Hematopoietic multipotent progenitor cell treated with erythropoietin and hydrocortisone succinate and interleukin-3 and kit ligand, for 15 days (in vitro differentiated cells): ENCODE data around the gene SOX1.

Experiments used
- DNase-seq: peaks from one replicate; pipeline ENCODE4 v3.0.0-alpha.2; 2015; ENCODE audit warnings: low spot score

Gene SOX1

DNA sequence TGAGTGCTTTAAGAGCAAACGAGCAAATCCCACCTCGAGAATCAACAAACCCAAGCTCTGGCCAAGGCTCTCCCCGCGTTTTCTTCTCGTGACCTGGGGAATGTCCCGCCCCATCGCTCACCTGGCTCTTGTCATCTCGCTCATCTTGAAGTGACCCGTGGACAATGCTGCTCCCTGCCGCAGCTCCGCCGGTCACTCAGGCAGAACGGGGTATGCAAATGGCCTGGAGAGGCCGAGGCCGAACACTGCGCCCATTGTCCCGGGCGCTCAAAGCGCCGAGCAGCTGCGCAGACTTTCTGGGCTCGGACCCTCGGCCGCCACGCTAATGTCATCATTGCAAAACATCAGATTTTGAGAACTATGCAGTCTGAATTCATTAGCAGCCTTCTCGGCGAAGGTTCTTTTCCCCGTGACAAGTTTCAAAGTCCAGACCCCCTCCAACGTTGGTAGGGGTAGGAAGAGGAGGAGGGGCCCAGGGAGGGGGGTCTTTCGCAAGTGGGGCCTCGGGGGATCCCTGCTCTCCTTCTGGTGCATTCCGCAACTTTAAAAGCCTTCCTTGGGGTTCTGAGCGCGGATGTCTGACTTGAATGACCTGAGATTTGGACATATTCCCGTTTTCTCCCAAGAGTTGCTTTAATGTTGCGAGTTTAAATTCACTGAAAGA is 39.7 kb downstream of the SOX1 start:
- no peak for DNase-seq

DNA sequence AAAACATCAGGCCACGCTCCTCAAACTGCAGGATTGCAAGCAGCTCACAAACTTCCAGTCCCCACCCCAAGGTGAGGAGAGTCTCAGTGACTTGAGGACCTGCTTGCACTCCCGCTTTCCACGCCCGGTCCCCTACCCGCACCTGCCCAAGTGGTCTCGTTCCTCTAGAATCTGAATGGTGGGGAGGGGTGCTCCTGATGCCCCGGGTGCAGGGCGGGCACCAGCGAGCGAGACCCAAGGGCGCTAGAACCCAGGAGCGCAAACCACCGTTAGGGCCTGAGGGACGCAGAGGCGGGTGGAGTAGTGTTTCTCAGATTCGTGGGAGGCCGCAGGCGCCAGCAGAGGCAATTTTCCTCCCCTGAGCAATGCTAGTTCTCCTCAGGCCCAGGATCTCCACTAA is 40.3 kb downstream of the SOX1 start:
- DNase-seq = no peak

DNA sequence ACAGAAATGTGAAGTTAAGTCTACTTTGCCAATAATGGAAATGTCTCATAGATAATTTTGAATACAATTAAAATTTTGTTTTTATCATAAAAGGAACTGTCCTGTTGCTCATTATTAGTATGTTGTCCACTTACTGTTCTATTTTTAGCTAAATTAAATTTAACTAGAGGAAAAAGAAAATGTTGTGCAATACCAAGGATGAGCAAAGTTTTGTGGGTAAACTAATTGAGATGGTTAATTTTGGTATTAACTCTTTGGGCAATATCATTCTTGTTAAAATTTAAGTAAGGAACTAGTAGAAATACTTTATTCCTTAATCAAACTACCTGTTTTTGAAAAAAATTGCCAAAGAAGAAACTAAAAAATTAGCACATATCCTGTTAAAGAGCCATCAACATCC is 43.5 kb downstream of the SOX1 start:
- no peak for DNase-seq

DNA sequence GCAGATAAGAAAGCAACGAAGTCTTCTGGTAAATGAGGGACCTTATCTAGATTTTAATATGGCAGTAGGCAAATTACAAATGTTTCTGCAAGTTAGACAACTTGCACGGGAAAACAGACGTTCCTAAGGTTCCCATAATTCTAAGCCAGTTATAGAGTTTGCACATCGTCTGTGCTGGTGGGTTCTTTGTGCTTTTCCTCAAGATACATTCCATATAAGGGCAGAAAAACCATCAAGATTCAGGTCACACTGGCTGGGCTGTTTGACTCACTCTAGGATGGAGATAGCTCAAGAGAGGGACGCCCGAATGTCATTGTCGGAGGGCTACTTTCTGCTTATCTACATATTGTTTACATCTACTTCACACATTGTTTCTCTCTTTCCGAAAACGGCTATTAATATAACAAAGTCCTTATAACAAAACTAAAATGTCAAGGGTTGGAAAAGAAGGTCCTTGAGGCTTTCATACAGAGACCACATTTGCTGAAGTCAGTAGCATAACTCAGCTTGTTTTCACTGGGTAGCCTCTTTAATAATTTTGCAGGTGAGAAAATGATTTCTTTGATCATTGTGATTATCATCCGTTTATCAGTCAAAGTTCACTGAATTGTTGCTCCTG is 44.4 kb downstream of the SOX1 start:
- DNase-seq = no peak

DNA sequence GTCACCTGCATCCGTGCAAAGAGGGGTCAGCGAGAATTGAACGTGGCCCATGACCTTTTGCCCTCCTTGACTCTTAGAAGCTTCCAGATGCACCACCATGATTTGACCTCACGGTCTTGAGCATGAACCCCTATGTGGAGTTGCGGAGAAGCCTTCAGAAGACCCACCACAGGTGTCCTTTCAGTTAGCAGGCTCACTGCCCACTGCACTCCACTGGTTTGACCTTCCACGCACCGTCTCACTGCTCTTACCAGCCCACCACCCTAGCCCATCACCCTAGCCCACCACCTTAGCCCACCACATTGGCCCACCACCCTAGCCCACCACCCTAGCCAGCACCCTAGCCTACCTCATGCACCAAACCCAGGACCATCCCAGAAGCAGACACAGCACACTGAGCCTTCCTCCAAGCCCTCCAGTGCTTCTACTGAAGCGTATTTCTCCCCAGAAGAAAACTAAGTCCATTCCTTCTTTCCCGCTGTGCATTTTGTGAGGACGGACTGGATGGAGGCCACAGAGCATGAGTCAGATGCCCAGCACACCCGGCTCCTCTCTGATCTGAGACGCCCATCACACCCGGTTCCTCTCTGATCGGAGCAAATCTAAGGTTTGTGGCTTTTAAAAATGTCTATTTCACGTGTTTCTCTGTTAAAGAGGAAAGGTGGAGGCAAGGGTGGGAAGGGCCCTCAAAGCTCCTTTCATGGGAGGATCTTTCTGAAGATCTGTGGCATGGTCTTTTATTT is 45.8 kb downstream of the SOX1 start:
- no peak for DNase-seq

DNA sequence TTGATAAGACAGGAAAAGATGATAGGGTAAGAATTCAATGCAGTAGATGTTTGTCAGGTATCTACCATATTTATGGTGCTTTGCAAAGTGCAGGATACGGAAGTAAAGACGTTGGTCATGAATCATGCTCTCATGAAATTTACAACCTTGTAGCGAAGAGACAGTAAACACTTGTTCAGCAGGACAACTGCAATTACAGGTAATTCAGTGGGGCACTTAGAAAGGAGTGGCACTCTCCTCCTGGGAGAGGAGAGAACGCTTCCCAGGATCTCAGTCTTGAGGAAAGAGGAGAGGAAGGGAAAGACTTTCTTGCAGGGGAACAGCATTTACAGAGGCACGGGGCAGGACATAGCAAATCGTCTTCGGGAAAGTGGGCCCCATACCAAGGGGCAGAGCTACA is 46.4 kb downstream of the SOX1 start:
- DNase-seq = no peak

DNA sequence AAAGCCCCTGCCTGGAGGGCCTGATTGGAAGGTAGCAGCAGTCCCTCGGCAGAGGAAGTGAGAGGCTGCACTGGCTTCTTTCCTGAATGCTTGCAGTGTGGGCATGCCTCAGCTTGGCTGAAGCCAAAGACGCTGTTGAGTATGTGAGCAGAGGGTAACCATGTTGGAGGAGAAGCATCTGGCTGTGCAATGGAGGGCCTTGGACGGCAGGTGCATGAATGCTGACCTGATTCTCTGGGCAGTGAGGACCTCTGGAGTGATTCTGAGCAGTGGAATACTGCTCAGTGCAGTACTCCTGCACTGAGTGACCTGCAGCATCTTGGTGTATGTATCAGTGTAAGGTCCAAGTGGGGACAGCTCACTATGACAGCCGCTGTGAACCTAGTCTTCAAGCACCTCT is 46.9 kb downstream of the SOX1 start:
- no peak for DNase-seq

DNA sequence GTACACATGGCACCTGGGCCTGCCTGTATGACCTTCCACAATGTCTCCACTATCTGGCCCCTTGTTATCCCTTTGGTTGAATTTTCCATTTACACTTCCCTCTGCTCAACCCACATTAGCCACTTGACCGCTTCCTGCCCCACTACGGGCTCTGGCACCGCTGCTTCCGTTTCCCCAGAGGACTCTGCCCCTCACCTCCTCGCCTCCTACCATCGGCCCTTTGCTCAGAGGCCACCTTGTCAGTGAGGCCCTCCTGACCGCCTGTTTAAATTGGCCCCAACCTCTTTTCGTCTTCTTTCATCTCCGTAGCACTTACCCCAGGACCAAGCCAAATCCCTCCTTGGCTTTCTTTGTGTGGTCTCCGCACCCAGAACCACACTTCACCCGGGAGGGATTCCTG is 47.4 kb downstream of the SOX1 start:
- DNase-seq = no peak

DNA sequence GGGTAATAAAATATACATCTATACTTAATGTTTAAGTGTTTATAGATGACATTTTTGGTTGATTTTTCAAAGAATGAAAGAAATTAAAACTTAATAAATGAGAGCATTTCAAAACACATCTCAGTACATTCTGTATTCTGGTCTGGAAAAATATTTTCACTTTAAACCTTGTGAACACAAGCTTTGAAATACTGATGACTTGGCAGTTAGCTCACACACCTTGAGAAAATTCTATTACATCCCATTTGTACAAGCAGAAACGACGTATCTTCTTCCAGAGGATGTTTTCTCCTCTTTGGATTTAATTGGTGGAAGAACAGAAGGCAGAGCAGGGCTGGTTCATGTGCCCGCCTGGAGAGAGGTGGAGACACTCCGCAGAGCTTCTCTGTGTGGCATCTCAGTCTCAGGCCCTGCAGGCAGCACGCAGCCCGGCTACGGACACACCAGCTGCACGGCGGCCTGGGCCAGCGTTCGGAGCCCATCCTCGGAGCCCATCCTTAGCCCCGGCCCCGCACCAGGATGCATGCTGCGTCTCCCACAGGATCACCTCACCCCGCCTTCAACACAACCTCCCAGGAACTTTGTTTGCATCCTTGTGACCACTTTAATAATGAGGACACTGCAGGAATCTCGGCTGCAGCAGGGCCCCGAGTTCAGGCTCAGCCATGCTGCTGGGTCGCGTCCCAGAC is 48.6 kb downstream of the SOX1 start:
- DNase-seq = no peak

DNA sequence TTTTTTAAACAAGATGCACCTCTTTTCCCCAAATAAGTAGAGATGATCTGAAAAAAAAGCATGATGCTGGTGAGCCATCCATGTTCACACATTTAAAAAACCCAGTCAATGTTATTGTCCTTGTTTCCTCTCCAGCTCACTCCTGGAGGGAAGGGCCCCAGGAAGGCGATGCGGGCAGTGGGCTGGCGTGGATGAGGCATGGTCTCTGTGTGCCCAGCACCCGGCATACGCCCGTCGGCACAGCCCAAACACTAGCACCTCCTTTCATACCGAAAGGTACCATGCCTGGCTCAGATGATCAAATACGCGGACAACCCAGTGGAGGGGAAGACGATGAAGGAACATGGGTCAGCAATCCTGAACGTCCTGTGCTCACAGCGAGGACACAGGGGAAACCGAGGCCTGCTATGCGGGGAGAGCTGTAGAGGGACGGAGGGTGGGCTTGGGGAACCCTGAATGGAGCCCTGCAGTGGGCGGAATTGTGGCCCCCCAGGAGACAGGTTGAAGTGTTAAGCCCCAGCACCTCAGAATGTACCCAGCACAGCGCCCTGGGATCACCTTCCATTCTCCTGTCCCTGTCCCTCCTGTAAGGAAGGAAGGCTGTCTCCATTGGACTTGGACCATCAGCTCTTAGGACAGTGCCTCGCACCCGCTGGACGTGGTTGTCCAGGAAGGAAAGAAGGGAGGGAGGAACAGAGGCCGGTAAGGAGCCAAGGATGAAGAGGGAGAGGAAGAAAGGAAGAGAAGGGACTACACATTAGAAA is 49.4 kb downstream of the SOX1 start:
- DNase-seq = no peak

DNA sequence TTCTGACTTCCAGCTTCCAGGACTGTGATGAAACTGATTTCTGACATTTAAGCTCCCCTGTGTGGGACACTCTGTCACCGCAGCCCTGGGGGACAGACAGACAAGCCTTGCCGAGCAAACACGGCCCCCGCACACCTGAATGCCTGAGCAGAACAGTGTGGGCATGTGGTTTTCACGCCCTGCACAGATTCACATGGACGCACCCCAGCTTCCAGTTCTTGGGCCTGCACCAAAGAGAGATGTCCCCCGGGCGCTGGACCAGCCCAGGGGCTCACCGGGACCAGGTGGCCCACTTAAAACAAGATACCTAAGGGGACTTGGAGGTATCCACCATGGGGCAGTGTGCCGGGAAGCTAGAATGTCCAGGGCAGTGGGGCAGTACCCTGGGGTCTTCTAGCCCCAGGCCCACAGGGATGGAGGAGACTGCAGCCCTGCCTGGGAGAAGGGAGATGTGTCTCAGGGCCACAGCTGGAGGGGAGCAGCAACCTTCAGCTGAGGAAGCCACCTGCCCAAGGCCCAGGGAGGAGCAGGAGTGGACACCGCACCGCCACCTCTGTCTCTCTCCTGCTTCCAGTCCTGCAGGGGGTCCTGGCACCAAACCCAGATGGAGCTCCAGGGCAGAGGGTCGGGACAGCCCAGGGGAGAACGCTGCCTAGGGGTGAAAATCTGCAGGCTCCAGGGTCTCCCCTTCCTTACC is 50.5 kb downstream of the SOX1 start:
- DNase-seq = no peak

DNA sequence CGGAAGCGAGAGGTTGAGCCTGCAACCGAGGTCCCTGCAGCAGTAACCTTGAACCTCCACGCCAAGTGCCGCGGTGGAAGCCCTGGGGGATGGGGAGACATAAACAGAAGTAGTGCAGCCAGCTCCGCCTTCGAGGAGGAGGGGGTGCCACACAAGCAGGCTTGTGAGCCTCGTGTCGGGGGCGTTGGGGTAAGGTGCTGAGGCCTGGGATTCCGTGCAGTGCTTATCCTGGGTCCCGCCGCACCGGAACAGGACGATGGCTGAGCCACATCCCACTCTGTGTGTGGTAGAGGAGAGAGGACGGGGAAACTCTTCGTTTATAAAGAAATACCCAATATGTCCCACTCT is 51.0 kb downstream of the SOX1 start:
- no peak for DNase-seq

DNA sequence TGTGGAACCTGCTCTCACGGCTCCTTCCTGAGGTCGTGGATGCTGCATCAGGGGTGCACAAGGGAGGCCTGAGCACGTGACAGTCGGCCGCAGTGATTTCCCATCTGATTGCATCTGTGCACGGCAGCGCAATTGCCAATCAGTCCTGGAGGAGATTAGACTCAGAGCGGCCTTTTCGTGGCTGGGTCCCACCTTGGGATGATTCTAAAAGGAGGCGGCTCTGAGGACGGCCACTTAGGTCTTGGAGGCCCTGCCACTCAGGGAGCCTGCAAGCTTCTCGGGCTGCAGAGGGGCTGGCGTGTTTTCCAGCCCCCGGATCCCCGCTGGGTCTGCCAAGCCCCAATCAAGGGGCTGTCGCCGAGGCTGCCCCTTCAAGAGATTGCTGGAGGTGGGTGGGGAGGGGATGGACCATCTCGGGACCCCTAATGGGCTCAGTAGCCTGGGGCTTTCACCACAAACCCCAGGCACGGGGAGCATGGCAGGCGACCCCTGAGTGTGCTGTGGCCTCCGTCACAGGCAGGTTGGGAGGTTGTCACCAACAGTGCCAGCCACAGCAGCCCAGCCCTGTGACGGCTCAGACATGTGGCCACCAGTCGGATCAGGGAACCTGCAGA is 51.6 kb downstream of the SOX1 start:
- DNase-seq = no peak

DNA sequence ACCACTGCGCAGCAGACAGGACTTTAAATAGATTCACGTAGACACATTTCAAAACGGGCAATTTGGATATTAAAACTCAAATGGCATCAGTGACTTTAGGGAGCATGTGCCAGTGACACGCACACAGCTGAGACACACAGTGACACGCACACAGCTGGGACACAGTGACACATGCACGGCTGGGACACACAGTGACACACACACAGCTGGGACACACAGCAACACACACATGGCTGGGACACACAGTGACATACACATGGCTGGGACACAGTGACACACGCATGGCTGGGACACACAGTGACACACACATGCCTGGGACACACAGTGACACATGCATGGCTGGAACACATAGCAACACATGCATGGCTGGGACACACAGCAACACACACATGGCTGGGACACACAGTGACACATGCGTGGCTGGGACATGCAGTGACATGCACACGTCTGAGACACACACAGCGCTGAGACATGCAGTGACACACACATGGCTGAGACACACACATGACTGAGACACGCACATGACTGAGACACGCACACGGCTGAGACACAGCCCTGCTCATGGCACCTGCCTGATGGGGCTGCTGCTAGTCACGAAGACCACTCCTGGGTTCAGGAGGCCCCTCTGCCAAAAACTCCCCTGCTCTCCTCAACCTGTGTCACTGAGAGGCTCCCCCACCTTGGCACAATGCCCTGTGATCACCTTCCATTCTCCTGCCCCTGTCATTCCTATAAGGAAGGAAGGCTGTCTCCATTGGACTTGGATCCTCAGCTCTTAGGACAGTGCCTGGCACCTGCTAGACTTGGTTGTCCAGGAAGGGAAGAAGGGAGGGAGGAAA is 52.5 kb downstream of the SOX1 start:
- no peak for DNase-seq

DNA sequence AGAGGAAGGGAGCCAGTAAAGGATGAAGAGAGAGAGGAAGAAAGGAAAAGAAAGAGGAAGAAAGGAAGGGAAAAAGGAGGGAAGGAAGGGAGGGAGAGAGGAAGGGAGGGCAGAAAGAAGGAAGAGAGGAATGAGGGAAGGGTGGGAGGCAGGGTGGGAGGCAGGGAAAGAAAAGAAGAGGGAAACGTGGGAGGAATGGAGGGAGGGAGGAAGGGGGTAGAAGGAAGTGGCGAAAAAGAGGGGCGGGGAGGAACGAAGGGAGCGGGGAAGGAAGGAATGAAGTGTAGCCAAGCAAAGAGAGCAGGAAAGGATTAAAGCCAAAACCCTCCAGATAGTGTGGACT is 53.1 kb downstream of the SOX1 start:
- DNase-seq = no peak
